AG08395 (cell line): ENCODE data around the gene MYO9A.
A peak's percentile ranks its signal among the peaks of the same experiment; 100 is the strongest.

Source experiments
- DNase-seq: peaks from one replicate; pipeline ENCODE4 v3.0.0; 2012; ENCODE audit warnings: mixed read lengths, low spot score

Gene MYO9A

GRCh38 chr15:71808311-71809020 lies 309.5 kb downstream of the MYO9A start:
- DNase-seq: no peak

- DNase-seq: peak; percentile 24
Measured at GRCh38 chr15:71807691-71808091, 310.3 kb downstream of the MYO9A start.

DNA sequence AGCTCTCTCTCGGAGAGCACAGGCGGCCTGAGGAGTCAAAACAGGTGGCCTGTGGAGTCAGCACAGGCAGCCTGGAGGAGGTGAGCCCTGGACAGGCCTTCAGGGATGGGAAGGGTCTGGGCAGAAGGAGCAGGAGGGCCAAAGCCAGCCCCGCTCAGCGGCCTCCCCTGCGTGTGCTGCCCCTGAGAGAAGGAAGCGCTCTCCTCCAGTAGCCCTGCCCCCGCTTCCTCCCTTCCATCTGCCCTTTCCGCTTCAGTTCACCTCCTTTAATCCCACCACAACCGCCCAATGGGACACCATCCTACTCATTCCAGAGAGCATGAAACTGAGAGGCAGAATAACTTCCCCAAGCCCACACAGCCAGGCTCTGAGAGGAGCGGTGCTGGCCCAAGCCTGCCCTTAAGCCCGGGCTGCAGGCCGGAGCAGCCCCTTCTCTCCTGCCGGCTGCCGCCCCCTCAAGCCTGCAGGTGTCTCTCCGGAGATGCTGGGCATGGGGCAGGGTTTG lies 310.8 kb downstream of the MYO9A start:
- DNase-seq: no peak

DNA sequence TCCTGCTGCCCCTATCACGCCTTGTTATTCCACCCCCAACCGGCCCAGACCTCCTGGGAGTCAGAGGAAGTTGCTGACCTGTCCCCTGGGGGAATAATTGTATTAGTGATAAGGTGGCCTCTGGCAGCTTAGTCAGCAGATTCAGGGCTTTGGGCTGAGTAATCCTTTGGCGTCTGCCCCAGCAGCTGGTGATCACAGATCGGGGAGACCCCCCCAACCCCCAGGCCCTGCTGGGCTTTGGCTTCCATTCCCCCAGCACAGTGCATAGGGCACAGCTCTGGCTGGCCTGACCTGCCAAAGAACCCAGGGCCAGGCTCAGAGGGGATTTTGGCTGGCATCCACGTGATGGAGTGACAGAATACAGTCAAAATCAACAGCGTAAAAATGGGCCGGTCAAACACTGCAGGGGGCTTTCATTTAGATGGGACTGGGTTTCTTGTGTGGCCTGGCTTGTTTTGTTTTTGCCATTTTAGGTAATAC lies 311.5 kb downstream of the MYO9A start:
- DNase-seq: no peak

DNA sequence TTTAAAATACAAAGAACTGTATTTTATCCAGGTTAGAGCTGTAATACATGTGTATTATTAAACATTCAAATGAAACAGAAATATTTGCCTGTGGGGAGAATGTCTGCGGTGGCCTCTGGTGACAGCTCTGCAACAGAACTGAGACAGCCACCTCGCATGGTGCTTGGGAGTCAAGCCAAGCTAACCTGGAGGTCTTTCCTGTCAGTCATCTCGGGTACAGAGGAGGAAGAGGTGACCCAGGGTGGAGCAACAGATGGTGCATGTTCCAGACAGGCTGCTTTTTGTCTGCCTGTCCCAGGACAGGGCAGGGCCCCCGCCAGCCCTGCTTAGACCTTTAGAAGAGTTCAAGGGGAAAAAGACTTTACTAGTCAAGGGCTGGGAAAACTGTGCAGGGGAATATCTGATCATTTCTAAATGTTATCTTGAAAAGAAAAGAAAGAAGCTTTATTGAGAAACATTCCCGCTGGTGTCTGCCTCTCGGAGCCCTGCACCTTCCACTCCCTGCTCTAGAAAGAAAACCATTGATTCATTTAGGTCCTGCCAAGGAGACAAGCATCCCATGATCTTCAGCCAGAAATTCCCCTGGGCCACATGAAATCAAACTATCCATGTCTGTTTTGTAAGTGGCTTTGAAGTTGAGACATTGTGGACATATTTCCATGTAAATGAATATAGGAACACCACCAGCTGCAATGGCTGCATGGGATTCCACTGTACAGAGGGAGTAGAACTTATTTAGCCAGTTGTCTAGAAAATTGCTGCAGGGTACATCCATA lies 313.1 kb downstream of the MYO9A start:
- DNase-seq: no peak

- DNase-seq: no peak
Measured at GRCh38 chr15:71804226-71804625, 313.7 kb downstream of the MYO9A start.

GRCh38 chr15:71802770-71803169 lies 315.2 kb downstream of the MYO9A start:
- no peak for DNase-seq

- no peak for DNase-seq
Measured at GRCh38 chr15:71801935-71802655, 315.9 kb downstream of the MYO9A start.

DNA sequence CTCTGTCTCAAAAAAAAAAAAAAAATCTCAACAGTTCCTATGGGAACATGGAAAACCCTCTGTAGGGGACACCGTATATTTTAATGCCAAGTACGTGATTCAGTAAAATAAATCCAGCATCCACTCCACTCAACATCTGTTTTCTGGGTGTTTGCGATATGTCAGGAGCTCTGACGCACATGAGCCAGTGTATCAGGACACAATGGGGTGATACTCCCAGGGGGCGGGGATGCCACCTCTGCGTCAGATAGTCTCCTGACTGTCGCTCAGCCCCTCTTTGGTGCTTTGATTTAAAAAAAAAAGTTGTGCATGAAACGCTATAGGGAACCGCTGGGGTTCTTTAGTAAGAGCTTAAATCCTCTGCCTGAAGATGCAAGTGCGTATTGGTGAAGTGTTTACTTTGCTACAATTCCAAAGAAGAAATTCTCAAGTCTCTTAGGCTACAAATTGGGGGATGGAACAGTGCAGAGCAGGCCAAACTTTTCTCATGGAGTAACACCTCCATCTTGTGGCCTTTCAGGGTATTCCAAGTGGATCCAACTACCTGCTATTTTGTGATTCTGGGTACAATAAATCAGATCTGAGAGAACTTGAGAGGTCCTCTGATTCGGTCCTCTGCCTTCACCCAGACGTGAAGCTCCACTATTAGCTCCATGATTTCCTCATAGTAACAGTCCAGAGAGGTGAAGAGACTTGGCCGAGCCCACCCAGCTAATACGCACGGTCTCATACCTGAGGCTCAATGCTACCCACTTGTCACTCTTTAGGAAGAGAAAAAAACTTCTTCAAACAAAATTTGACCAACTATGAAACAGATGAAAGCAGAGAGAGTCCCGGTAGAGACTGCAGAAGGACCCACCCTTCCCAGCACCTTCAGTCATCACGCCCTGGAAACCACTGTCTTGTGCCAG lies 316.9 kb downstream of the MYO9A start:
- peak; percentile 77 for DNase-seq

DNA sequence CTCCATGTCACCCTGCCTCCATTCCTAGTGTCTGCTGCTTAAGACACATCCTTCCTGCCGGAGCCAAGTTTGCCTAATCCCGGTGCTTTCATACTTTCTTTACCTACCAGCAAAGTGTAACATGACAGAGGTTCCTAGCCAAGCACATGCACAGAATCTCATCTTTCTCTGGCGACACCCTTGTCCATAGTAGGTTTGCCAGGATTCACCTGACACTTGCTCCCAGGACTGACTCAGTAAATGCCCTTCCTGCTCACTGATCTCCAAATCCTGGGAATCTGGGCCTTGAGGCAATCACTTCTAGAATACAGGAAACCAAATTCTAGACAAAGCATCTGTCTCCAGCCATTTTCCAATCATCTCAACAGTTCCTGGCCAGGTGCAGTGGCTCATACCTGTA lies 317.8 kb downstream of the MYO9A start:
- DNase-seq: no peak

- DNase-seq: no peak
Measured at GRCh38 chr15:71798641-71799040, 319.3 kb downstream of the MYO9A start.

DNA sequence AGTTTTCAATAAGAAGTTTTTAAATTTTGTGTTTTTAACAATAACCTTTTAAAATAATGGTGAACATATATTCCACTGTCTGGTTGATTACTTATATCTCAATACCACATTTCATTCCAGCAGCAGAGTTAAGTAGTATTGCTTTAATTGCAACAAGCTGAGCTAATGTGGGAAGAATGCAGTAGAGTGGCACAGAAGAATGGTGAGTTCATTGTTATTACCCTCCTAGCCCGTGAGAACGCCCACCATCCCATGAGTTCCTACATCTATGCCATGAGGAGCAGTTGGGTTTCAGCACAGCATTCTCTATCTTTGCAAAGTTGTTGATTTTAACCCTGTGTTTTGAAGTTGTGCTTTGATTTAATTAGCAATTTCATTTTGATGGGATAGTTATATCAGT lies 325.4 kb downstream of the MYO9A start:
- DNase-seq: peak; percentile 74

GRCh38 chr15:71791975-71792374 lies 326.0 kb downstream of the MYO9A start:
- no peak for DNase-seq

DNA sequence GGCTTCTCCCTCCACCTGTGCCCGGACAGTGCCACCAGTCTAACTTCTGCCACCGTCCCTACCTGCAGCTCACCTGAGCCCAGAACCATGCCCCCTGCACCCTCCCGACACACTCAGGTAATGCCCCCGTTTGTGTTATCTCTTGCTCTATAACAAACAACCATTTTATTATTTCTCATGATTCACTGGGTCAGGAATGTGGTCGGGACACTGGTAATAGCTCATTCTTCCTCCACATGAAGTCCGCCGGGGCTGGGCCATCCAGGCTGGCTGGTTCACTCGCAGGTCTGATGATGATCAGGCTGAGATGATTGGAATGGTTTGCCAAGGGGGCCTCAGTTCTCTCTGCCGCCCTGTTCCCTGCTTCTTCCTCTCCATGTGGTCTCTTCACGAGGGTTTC lies 327.9 kb downstream of the MYO9A start:
- no peak for DNase-seq

- no peak for DNase-seq
Measured at GRCh38 chr15:71789616-71790015, 328.3 kb downstream of the MYO9A start.

- no peak for DNase-seq
Measured at GRCh38 chr15:71788646-71789579, 329.0 kb downstream of the MYO9A start.

DNA sequence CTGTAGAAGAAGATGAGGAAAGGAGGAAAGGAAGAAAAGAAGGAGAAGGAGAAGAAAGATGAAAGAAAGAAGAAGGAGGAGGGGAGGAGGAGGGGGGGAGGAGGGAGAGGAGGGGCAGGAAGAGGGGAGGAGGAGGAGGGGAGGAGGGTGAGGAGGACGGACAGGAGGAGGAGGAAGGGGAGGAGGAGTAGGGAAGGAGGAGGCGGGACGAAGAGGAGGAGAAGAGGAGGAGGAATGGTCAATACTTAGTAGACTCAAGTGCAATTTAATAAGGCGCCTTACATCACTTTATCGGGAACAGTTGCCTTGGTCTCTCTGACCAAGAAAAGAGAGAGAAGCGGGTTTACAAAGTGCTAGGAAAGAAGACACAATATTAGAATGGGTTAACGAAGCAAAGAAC lies 331.3 kb downstream of the MYO9A start:
- DNase-seq: no peak

- DNase-seq: no peak
Measured at GRCh38 chr15:71785996-71786395, 332.0 kb downstream of the MYO9A start.

DNA sequence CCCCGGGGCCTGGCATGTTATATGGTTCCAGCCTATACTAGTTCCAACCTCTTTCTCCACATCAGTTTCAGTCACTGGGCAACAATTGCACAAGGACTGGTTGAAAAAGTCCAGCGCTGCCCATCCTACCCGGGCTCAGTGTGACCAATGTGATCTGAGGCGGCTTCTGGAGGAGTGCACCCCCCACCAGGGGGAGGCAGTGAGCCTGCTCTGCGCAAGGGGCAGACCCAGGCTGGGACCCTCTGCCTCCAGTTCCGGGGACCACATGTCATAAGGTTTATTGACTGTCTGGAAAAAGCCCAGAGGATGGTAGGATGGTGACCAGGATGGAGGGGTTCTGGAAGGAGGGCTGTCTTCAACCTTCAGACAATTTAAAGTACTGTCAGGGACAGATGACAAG lies 333.2 kb downstream of the MYO9A start:
- DNase-seq: no peak

GRCh38 chr15:71782422-71783165 lies 335.4 kb downstream of the MYO9A start:
- no peak for DNase-seq
